H9 (cell line): ENCODE results near the gene ECEL1. TPM values are rescaled to one million over a fixed set of nuclear protein-coding genes. Genes with fewer than 3 reads are reported as not detected.

ENCODE experiments used
- DNase-seq: peaks from one replicate; pipeline ENCODE4 v3.0.0-alpha.2; 2017
- H2AFZ ChIP-seq: one replicate; pipeline ENCODE4 v1.6.1; 2013; ENCODE audit warnings: mild to moderate bottlenecking, low read length, control low read depth, moderate library complexity
- H2AK5ac ChIP-seq: 2 replicates; pipeline ENCODE4 v1.6.1; 2013; ENCODE audit warnings: low read length, control low read depth, mixed read lengths; ENCODE audit not compliant: insufficient read length
- H2BK120ac ChIP-seq: one replicate; pipeline ENCODE4 v1.6.1; 2013; ENCODE audit warnings: low read depth, mild to moderate bottlenecking, low read length, control low read depth, inconsistent platforms; ENCODE audit not compliant: poor library complexity, severe bottlenecking
- H2BK12ac ChIP-seq: 2 replicates; pipeline ENCODE4 v1.6.1; 2013; ENCODE audit warnings: low read length, control low read depth, mixed read lengths, low read depth; ENCODE audit not compliant: insufficient read length
- H2BK15ac ChIP-seq: 2 replicates; pipeline ENCODE4 v1.6.1; 2013; ENCODE audit warnings: low read depth, low read length, control low read depth
- H2BK20ac ChIP-seq: one replicate; pipeline ENCODE4 v1.6.1; 2013; ENCODE audit warnings: low read depth, mild to moderate bottlenecking, low read length, control low read depth, inconsistent platforms; ENCODE audit not compliant: poor library complexity, severe bottlenecking
- H2BK5ac ChIP-seq: 2 replicates; pipeline ENCODE4 v1.6.1; 2013; ENCODE audit warnings: low read length, control low read depth, mixed read lengths; ENCODE audit not compliant: insufficient read length
- H3K14ac ChIP-seq: 2 replicates; pipeline ENCODE4 v1.6.1; 2013; ENCODE audit warnings: low read length, control low read depth; ENCODE audit not compliant: insufficient read depth
- H3K18ac ChIP-seq: 2 replicates; pipeline ENCODE4 v1.6.1; 2013; ENCODE audit warnings: low read depth, mild to moderate bottlenecking, mixed read lengths, low read length, control low read depth; ENCODE audit not compliant: insufficient read length
- H3K23ac ChIP-seq: 2 replicates; pipeline ENCODE4 v1.6.1; 2013; ENCODE audit warnings: low read length, control low read depth, mixed read lengths, low read depth; ENCODE audit not compliant: insufficient read length
- H3K23me2 ChIP-seq: 2 replicates; pipeline ENCODE4 v1.6.1; 2013; ENCODE audit warnings: low read depth, mild to moderate bottlenecking, mixed read lengths, low read length, control low read depth; ENCODE audit not compliant: insufficient read length, poor library complexity, severe bottlenecking
- H3K27ac ChIP-seq: 2 replicates; pipeline ENCODE4 v1.5.1; 2013; ENCODE audit warnings: low read length, control low read depth, mixed read lengths, low read depth; ENCODE audit not compliant: insufficient read length
- H3K27me3 ChIP-seq: 2 replicates; pipeline ENCODE4 v1.6.1; 2013; ENCODE audit warnings: low read length, control low read depth, inconsistent platforms; ENCODE audit not compliant: insufficient read depth
- H3K4ac ChIP-seq: 2 replicates; pipeline ENCODE4 v1.6.1; 2013; ENCODE audit warnings: low read depth, mild to moderate bottlenecking, control low read depth, inconsistent platforms, low read length, moderate library complexity
- H3K4me1 ChIP-seq: 2 replicates; pipeline ENCODE4 v1.6.1; 2013; ENCODE audit warnings: low read length, control low read depth, inconsistent platforms; ENCODE audit not compliant: insufficient read depth
- H3K4me2 ChIP-seq: 2 replicates; pipeline ENCODE4 v1.6.1; 2013; ENCODE audit warnings: low read length, control low read depth, mixed read lengths; ENCODE audit not compliant: insufficient read length, insufficient read depth
- H3K56ac ChIP-seq: 2 replicates; pipeline ENCODE4 v1.6.1; 2013; ENCODE audit warnings: low read depth, mild to moderate bottlenecking, mixed read lengths, low read length, control low read depth; ENCODE audit not compliant: insufficient read length
- H3K79me1 ChIP-seq: 2 replicates; pipeline ENCODE4 v1.6.1; 2013; ENCODE audit warnings: low read depth, mild to moderate bottlenecking, moderate library complexity, low read length, control low read depth, inconsistent platforms; ENCODE audit not compliant: insufficient read depth, poor library complexity, severe bottlenecking
- H3K79me2 ChIP-seq: 2 replicates; pipeline ENCODE4 v1.6.1; 2013; ENCODE audit warnings: low read length, control low read depth, inconsistent platforms; ENCODE audit not compliant: insufficient read depth
- H3K9ac ChIP-seq: 2 replicates; pipeline ENCODE4 v1.6.1; 2013; ENCODE audit warnings: low read length, control low read depth, mixed read lengths; ENCODE audit not compliant: insufficient read length; ENCODE audit errors: extremely low read depth
- H3K9me3 ChIP-seq: one replicate; pipeline ENCODE4 v1.6.1; 2013; ENCODE audit warnings: low read depth, low read length, inconsistent platforms; ENCODE audit not compliant: control insufficient read depth
- H3T11ph ChIP-seq: one replicate; pipeline ENCODE4 v1.6.1; 2013; ENCODE audit warnings: mild to moderate bottlenecking, low read length, control low read depth, inconsistent platforms
- H4K20me1 ChIP-seq: one replicate; pipeline ENCODE4 v1.6.1; 2013; ENCODE audit not compliant: control insufficient read depth, insufficient read length, insufficient read depth
- H4K5ac ChIP-seq: 2 replicates; pipeline ENCODE4 v1.6.1; 2013; ENCODE audit warnings: low read depth, mild to moderate bottlenecking, mixed read lengths, low read length, control low read depth; ENCODE audit not compliant: insufficient read length
- H4K8ac ChIP-seq: replicated peaks from 2 replicates; pipeline ENCODE4 v1.6.1; 2013; ENCODE audit warnings: low read length, control low read depth, mixed read lengths, low read depth; ENCODE audit not compliant: insufficient read length
- H4K91ac ChIP-seq: 2 replicates; pipeline ENCODE4 v1.6.1; 2013; ENCODE audit warnings: low read depth, mild to moderate bottlenecking, moderate library complexity, mixed read lengths, low read length, control low read depth; ENCODE audit not compliant: insufficient read length
- H3K27ac Mint-ChIP-seq, 3 experiments: 2 replicates in 2 of 3; 3 replicates in 1 of 3; pipeline ENCODE4 v1.8.0; 2020 to 2021; ENCODE audit warnings: mixed read lengths in 3 of 3, mild to moderate bottlenecking in 1 of 3, moderate library complexity in 1 of 3
- H3K27me3 Mint-ChIP-seq: 2 replicates; pipeline ENCODE4 v1.8.0; 2021; ENCODE audit warnings: low read depth, mild to moderate bottlenecking, moderate library complexity, mixed read lengths
- H3K36me3 Mint-ChIP-seq, 3 experiments: 2 replicates in 2 of 3; 3 replicates in 1 of 3; pipeline ENCODE4 v1.8.0; 2020 to 2021; ENCODE audit warnings: low read depth in 3 of 3, mixed read lengths in 3 of 3; ENCODE audit not compliant: insufficient read depth in 1 of 3
- H3K4me1 Mint-ChIP-seq, 2 experiments: 2 replicates each; pipeline ENCODE4 v1.8.0; 2020; ENCODE audit warnings: mixed read lengths in 2 of 2
- H3K4me3 Mint-ChIP-seq, 2 experiments: 2 replicates in 1 of 2; 3 replicates in 1 of 2; pipeline ENCODE4 v1.8.0; 2020 to 2021; ENCODE audit warnings: mild to moderate bottlenecking in 2 of 2, mixed read lengths in 2 of 2, moderate library complexity in 1 of 2
- H3K9me3 Mint-ChIP-seq, 2 experiments: 2 replicates in 1 of 2; 3 replicates in 1 of 2; pipeline ENCODE4 v1.8.0; 2020; ENCODE audit warnings: mild to moderate bottlenecking in 2 of 2, mixed read lengths in 2 of 2, moderate library complexity in 1 of 2
- WGBS: extraction: QIAGEN DNeasy Blood & Tissue Kit; methylation state at CpG from one replicate; pipeline ENCODE4 v1.1.7; 2013; ENCODE audit warnings: missing lambda C conversion rate, low lambda C conversion rate, mixed read lengths; ENCODE audit not compliant: insufficient read length; ENCODE audit errors: extremely low coverage; 5-methylcytosine and 5-hydroxymethylcytosine counted together
- total RNA-seq: library from RNA; stranded (reverse); gene quantifications from 2 replicates; pipeline ENCODE4 v1.2.1, GENCODE V29; 2021
- TF ChIP-seq, protein P1 (sequence below): fragments of 200-600 bp; sonication (generic); conservative IDR thresholded peaks from 3 replicates; pipeline ENCODE4 v1.8.0; 2021; ENCODE audit warnings: antibody characterized with exemption, mild to moderate bottlenecking

ECEL1 gene
- total RNA-seq, 1 experiment from 2014 or later: 8.4 TPM

DNA sequence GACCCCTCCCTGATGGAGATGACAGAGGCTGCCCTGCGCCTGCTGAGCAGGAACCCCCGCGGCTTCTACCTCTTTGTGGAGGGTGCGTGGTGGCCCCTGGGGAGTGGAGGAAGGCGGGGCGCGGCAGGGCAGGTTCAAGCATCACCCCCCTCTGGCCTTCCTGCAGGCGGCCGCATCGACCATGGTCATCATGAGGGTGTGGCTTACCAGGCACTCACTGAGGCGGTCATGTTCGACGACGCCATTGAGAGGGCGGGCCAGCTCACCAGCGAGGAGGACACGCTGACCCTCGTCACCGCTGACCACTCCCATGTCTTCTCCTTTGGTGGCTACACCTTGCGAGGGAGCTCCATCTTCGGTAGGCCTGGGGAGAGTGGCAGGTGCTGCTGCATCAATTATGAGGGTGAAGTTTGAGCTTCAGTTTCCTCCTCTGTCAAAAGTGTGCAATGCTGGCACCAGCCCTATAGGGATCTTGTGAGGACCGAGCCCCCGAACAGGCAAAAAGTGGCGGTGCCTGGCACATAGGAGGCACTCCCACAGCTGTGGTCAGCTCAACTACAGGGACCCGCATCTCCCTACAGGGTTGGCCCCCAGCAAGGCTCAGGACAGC lies 29.5 kb downstream of the ECEL1 start:
- H3K4me3 Mint-ChIP-seq: no peak overlapping the region
- no peak overlapping the region for H2BK5ac ChIP-seq

More for the DNA sequence above, 29.5 kb downstream of the ECEL1 start:
- H3K27ac Mint-ChIP-seq: no peak overlapping the region
- TF ChIP-seq, protein P1, sequence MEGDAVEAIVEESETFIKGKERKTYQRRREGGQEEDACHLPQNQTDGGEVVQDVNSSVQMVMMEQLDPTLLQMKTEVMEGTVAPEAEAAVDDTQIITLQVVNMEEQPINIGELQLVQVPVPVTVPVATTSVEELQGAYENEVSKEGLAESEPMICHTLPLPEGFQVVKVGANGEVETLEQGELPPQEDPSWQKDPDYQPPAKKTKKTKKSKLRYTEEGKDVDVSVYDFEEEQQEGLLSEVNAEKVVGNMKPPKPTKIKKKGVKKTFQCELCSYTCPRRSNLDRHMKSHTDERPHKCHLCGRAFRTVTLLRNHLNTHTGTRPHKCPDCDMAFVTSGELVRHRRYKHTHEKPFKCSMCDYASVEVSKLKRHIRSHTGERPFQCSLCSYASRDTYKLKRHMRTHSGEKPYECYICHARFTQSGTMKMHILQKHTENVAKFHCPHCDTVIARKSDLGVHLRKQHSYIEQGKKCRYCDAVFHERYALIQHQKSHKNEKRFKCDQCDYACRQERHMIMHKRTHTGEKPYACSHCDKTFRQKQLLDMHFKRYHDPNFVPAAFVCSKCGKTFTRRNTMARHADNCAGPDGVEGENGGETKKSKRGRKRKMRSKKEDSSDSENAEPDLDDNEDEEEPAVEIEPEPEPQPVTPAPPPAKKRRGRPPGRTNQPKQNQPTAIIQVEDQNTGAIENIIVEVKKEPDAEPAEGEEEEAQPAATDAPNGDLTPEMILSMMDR: no peak
- H3K4ac ChIP-seq: no peak overlapping the region
- H3K56ac ChIP-seq: no peak overlapping the region
- no peak overlapping the region for H2BK12ac ChIP-seq
- no peak overlapping the region for H2BK15ac ChIP-seq
- no peaks in the 10 kb centered on the region for H3K9me3 ChIP-seq
- H3K27ac ChIP-seq: no peak overlapping the region
- no peaks in the 10 kb centered on the region for H3K9me3 Mint-ChIP-seq
- no peak overlapping the region for H3K23ac ChIP-seq
- H3T11ph ChIP-seq: no peak overlapping the region
- no peaks in the 10 kb centered on the region for H3K36me3 Mint-ChIP-seq
- H3K9ac ChIP-seq: no peak overlapping the region
- H3K4me1 Mint-ChIP-seq: no peaks in the 10 kb centered on the region
- no peaks in the 10 kb centered on the region for H4K20me1 ChIP-seq
- H3K4me2 ChIP-seq: no peak overlapping the region
- H4K5ac ChIP-seq: no peak overlapping the region
- H3K79me1 ChIP-seq: no peaks in the 10 kb centered on the region
- H3K79me2 ChIP-seq: no peaks in the 10 kb centered on the region
- no peak overlapping the region for H3K14ac ChIP-seq
- H2AK5ac ChIP-seq: no peak overlapping the region
- H4K91ac ChIP-seq: no peak overlapping the region
- H3K4me1 ChIP-seq: no peaks in the 10 kb centered on the region
- H2BK20ac ChIP-seq: no peak overlapping the region
- peaks cover 21% of the 10 kb centered on the region for H3K27me3 Mint-ChIP-seq
- no peak overlapping the region for H4K8ac ChIP-seq
- H3K27me3 ChIP-seq: no peaks in the 10 kb centered on the region
- no peak overlapping the region for H2BK120ac ChIP-seq
- H2AFZ ChIP-seq: no peak overlapping the region
- no peaks in the 10 kb centered on the region for H3K23me2 ChIP-seq
- H3K18ac ChIP-seq: no peak overlapping the region
- WGBS: no CpG with 5 or more reads among the region's 25 CpGs
- DNase-seq: peak; percentile 13
